Endothelial cell of umbilical vein (primary cell): Measurements from ENCODE around the gene EHD1. TPM values are rescaled to one million over a fixed set of nuclear protein-coding genes. Genes with fewer than 3 reads are reported as not detected.

Experiments used
- BruUV-seq: library from RNA; stranded (reverse); fragments of 400-500 nt; replicated peaks from 2 replicates; lab custom pipeline; 2021; lab: Mats Ljungman, UMichigan
- CTCF ChIA-PET: fragments of 300-600, 350-600 bp; sonication (Branson Sonifier 250); formaldehyde crosslinking; loops from one replicate; lab custom pipeline; 2021; ENCODE audit warnings: antibody characterized with exemption, inconsistent platforms; lab: Charles Lee
- POLR2A ChIA-PET: fragments of 300-600, 350-600 bp; sonication (Branson Sonifier 250); formaldehyde crosslinking; loops from one replicate; lab custom pipeline; 2021; ENCODE audit warnings: antibody characterized with exemption, inconsistent platforms; lab: Charles Lee
- DNase-seq: peaks from one replicate; pipeline ENCODE4 v3.0.0-alpha.2; 2011; ENCODE audit warnings: low read depth, low spot score
- FAIRE-seq: peaks from 2 replicates; lab custom pipeline; 2011; peaks lifted over from hg19 to GRCh38; lab: Jason Lieb, UNC
- H2AFZ ChIP-seq: 2 replicates; pipeline ENCODE4 v1.6.0; 2012; ENCODE audit warnings: low read depth, low read length, control low read depth, inconsistent platforms
- H3K27ac ChIP-seq: 2 replicates; pipeline ENCODE4 v1.5.1; 2011; ENCODE audit warnings: low read depth, mild to moderate bottlenecking, control low read depth, low read length, moderate library complexity; ENCODE audit not compliant: insufficient read depth
- H3K27me3 ChIP-seq, 2 experiments: 2 replicates each; pipeline versions ENCODE4 v1.6.0 to v1.6.1; 2011; ENCODE audit warnings: low read length in 2 of 2, mixed read lengths in 1 of 2; ENCODE audit not compliant: control insufficient read depth in 2 of 2, insufficient read depth in 2 of 2
- H3K36me3 ChIP-seq, 2 experiments: 2 replicates in 1 of 2; 3 replicates in 1 of 2; pipeline ENCODE4 v1.5.1; 2011; ENCODE audit warnings: low read length in 2 of 2, mild to moderate bottlenecking in 1 of 2, moderate library complexity in 1 of 2; ENCODE audit not compliant: control insufficient read depth in 2 of 2, insufficient read depth in 2 of 2; ENCODE audit errors: extremely low read depth in 1 of 2
- H3K4me1 ChIP-seq: 3 replicates; pipeline ENCODE4 v1.5.1; 2011; ENCODE audit warnings: mild to moderate bottlenecking, low read length; ENCODE audit not compliant: control insufficient read depth, insufficient read depth; ENCODE audit errors: extremely low read depth
- H3K4me2 ChIP-seq: 2 replicates; pipeline ENCODE4 v1.6.1; 2011; ENCODE audit warnings: low read length, control low read depth, mixed read lengths; ENCODE audit not compliant: insufficient read depth
- H3K4me3 ChIP-seq, 3 experiments: fragments of 200-600 bp in 1 of 3; sonication (generic), shearing (Covaris generic) in 1 of 3; replicated peaks in 1 of 3; 2 replicates each; pipeline ENCODE4 v1.5.1; 2011 to 2016; ENCODE audit warnings: control low read depth in 3 of 3, low read length in 3 of 3, mild to moderate bottlenecking in 2 of 3, inconsistent platforms in 1 of 3, low read depth in 1 of 3, moderate library complexity in 1 of 3; ENCODE audit not compliant: insufficient read depth in 1 of 3
- H3K79me2 ChIP-seq: 2 replicates; pipeline ENCODE4 v1.6.0; 2012; ENCODE audit warnings: low read length, inconsistent platforms; ENCODE audit not compliant: control insufficient read depth, insufficient read depth
- H3K9ac ChIP-seq: replicated peaks from 2 replicates; pipeline ENCODE3; 2011; ENCODE audit warnings: low read length, control low read depth; ENCODE audit not compliant: insufficient read depth; ENCODE audit errors: extremely low read depth
- H3K9me1 ChIP-seq: replicated peaks from 3 replicates; pipeline ENCODE4 v1.6.0; 2011; ENCODE audit warnings: mild to moderate bottlenecking, low read length; ENCODE audit not compliant: control insufficient read depth, insufficient read depth; ENCODE audit errors: extremely low read depth
- H3K9me3 ChIP-seq: replicated peaks from 2 replicates; pipeline ENCODE4 v1.5.1; 2012; ENCODE audit warnings: low read length, inconsistent platforms; ENCODE audit not compliant: control insufficient read depth, insufficient read depth
- H4K20me1 ChIP-seq: replicated peaks from 2 replicates; pipeline ENCODE3; 2011; ENCODE audit warnings: mild to moderate bottlenecking, low read length; ENCODE audit not compliant: control insufficient read depth, insufficient read depth; ENCODE audit errors: extremely low read depth
- EZH2 ChIP-seq: IDR thresholded peaks from 2 replicates; pipeline ENCODE4 v1.6.1; 2012; ENCODE audit warnings: borderline replicate concordance, low read depth, mild to moderate bottlenecking, moderate library complexity, low read length, inconsistent platforms; ENCODE audit not compliant: severe bottlenecking
- FOS ChIP-seq: IDR thresholded peaks from 2 replicates; pipeline ENCODE4 v1.6.1; 2011; ENCODE audit warnings: mild to moderate bottlenecking, low read length, moderate library complexity, borderline replicate concordance; ENCODE audit not compliant: insufficient read depth
- GATA2 ChIP-seq: IDR thresholded peaks from 2 replicates; pipeline ENCODE4 v1.7.0; 2011; ENCODE audit warnings: low read depth, mild to moderate bottlenecking, moderate library complexity, mixed read lengths, low read length; ENCODE audit not compliant: insufficient read length, insufficient read depth
- JUN ChIP-seq: IDR thresholded peaks from 2 replicates; pipeline ENCODE4 v1.6.1; 2011; ENCODE audit warnings: borderline replicate concordance, low read depth; ENCODE audit not compliant: insufficient read length, insufficient read depth
- MAX ChIP-seq: IDR thresholded peaks from 2 replicates; pipeline ENCODE4 v1.6.1; 2011; ENCODE audit not compliant: insufficient read depth, insufficient read length
- MYC ChIP-seq: IDR thresholded peaks from one replicate; pipeline ENCODE4 v1.6.1; 2011; ENCODE audit warnings: mild to moderate bottlenecking, low read depth, low read length
- POLR2A ChIP-seq: IDR thresholded peaks from 2 replicates; pipeline ENCODE4 v1.6.1; 2012; ENCODE audit warnings: low read depth, mild to moderate bottlenecking, control low read depth, low read length
- POLR2AphosphoS5 ChIP-seq: IDR thresholded peaks from 2 replicates; pipeline ENCODE4 v1.6.1; 2012; ENCODE audit warnings: low read depth, mild to moderate bottlenecking, control low read depth, low read length, moderate library complexity; ENCODE audit not compliant: insufficient read depth
- dilution Hi-C: fragments of 300-500 bp; cut with MboI; formaldehyde crosslinking; loops from one replicate; pipeline ENCODE4 v1.15.0; 2019; ENCODE audit warnings: low sequenced_read_pairs; ENCODE audit not compliant: extremely low pct_ligation_motif_present
- intact Hi-C: fragments of 100-400 bp; cut with micrococcal nuclease; formaldehyde crosslinking; loops from one replicate; pipeline ENCODE4 v1.10.0; 2022
- polyA plus RNA-seq, 4 experiments: library from polyadenylated mRNA; depleted of rRNA in 3 of 4; stranded (reverse) in 3 of 4; unstranded in 1 of 4; fragments of >200 nt; gene quantifications; 2 replicates each; pipeline versions ENCODE4 v1.2.1 to v1.2.3, GENCODE V29; 2011 to 2012; ENCODE audit warnings: missing spikeins in 1 of 4
- total RNA-seq: library from RNA; stranded (reverse); gene quantifications from 2 replicates; pipeline ENCODE4 v1.2.3, GENCODE V29; 2021
- TF ChIP-seq, protein P1 (sequence below), 2 donors: IDR thresholded peaks; 1 replicate in 1 of 2; 2 replicates in 1 of 2; pipeline ENCODE4 v1.5.1; 2011; ENCODE audit warnings: low read length in 2 of 2, mild to moderate bottlenecking in 2 of 2, moderate library complexity in 2 of 2, control low read depth in 1 of 2, inconsistent platforms in 1 of 2, low read depth in 1 of 2; ENCODE audit not compliant: insufficient read depth in 1 of 2; ENCODE audit errors: extremely low read depth in 1 of 2

Gene EHD1
- total and polyA plus RNA-seq, 2 donors (not counting 3 experiments of a cell fraction or from before 2014, with no cell fraction given): 109 to 136 TPM

DNA sequence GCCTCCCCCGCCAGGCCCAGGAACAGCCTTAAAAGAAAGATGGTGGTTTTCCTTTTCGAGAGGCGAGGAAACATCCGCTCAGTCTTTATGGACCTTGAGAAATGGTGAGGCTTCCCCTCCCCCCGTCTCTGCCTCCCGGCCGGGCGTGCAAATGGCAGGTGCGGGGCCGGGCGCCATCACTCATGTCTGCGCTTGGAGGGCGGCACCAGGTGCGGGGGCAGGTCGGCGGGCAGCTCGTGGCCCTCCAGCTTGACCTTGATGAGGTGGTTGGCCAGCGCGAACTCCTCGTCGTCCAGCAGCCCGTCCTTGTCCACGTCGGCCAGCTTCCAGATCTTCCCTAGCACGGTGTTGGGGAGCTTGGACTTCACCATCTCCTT lies 24.3 kb downstream of the EHD1 start:
- POLR2A ChIA-PET: interaction anchor here (1.0 to 2.8 kb wide), 4 partner anchors 10 to 24 kb away, joined by 3 to 18 read pairs (median 11); partner anchors contain the start of gene EHD1
- no TSS peak for BruUV-seq

More for the DNA sequence above, 24.3 kb downstream of the EHD1 start:
- Histone ChIP-seq H3K27me3 (no peaks in the 10 kb centered on the region), H3K4me2 (no peak overlapping the region), H3K9me3 (no peaks in the 10 kb centered on the region), H3K79me2 (peaks cover 23% of the 10 kb centered on the region), H2AFZ (no peak overlapping the region), H3K36me3 (peaks cover 0 to 13% of the 10 kb centered on the region in 2 experiments), H3K9me1 (no peaks in the 10 kb centered on the region), H3K27ac (peak overlapping the region; percentile 74), H3K9ac (no peak overlapping the region), H3K4me3 (no peak overlapping the region), H4K20me1 (no peaks in the 10 kb centered on the region), H3K4me1 (peaks cover 37% of the 10 kb centered on the region)
- DNase-seq: no peak
- CTCF ChIA-PET: interaction anchor here (1.7 to 9.1 kb wide), 4 partner anchors 10 to 34 kb away, joined by 7 to 101 read pairs (median 44); partner anchors contain the start of genes CDC42BPG and EHD1
- no peak for FAIRE-seq
- TF ChIP-seq JUN: no peak
- no peak for TF ChIP-seq MYC
- TF ChIP-seq MAX: no peak
- no peak for TF ChIP-seq EZH2
- TF ChIP-seq POLR2AphosphoS5: no peak
- TF ChIP-seq FOS: no peak
- TF ChIP-seq, protein P1, sequence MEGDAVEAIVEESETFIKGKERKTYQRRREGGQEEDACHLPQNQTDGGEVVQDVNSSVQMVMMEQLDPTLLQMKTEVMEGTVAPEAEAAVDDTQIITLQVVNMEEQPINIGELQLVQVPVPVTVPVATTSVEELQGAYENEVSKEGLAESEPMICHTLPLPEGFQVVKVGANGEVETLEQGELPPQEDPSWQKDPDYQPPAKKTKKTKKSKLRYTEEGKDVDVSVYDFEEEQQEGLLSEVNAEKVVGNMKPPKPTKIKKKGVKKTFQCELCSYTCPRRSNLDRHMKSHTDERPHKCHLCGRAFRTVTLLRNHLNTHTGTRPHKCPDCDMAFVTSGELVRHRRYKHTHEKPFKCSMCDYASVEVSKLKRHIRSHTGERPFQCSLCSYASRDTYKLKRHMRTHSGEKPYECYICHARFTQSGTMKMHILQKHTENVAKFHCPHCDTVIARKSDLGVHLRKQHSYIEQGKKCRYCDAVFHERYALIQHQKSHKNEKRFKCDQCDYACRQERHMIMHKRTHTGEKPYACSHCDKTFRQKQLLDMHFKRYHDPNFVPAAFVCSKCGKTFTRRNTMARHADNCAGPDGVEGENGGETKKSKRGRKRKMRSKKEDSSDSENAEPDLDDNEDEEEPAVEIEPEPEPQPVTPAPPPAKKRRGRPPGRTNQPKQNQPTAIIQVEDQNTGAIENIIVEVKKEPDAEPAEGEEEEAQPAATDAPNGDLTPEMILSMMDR (IDR thresholded peaks at IDR 0.05; ENCODE audit: extremely low read depth in 1 of 2, insufficient read depth in 1 of 2, low read depth in 1 of 2, low read length in 2 of 2): no peak
- no peak for TF ChIP-seq POLR2A
- no peak for TF ChIP-seq GATA2
- intact Hi-C loops (loop anchor here (2.0 kb wide), 1 partner anchor 63 kb away; the partner anchor contains the start of gene ATG2A), dilution Hi-C loops (no loop called here)
